ENCODE measurements around the gene LEPR.
A peak's percentile ranks its signal among the peaks of the same experiment; 100 is the strongest.

Gene LEPR

DNA sequence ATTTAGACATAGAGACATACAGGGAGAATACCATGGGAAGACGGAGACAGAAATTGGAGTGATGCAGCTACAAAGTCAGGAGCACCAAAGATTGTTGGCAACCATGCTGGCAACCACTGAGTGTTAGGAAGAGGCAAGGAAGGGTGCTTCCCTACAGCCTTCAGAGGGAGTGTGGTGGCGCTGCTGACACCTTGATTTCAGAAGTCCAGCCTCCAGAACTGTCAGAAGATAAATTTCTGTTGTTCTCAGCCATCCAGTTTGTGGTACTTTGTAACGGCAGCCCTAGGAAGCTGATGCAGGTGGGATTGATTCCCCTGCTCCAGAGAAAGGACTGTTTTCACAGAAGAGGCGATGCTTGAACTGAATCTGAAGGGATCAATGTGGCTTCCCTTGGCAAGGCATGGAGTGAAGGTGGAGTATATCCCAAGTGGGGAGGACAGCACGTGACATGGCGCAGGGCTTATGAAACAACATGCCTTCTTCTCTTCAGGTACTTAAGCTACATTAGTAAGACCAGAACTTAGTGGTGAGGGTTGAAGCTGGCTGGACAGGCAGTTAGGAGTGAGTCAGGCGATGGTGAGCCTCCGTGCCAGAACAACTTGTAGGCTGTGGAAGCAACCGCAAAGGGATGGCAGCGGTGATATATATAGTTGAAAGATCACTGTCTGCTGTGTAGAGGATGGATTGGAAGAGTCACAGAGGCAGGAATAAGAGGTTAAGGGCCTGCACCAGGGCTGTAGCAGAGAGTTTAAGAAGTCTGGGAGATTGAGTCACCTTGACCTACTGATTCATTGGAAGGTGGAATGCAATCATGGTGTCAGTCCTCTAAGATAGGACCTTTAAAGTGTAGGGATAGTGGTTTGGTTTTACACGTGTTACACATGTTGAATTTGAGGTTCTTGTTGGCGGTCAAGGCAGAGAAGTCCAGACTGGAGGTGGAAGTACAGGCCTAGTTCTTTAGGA is 2.1 kb downstream of the LEPR start:
- no peaks in the 10 kb centered on the region for H3K9me3 ChIP-seq (ENCODE audit: control insufficient read depth in 1 of 2, low read length in 2 of 2)
- H3K36me3 ChIP-seq (ENCODE audit: control insufficient read depth in 1 of 2, insufficient read depth in 2 of 2, low read length in 2 of 2): peaks cover 13 to 23% of the 10 kb centered on the region in 2 donors
- no peak overlapping the region for H3K9ac ChIP-seq (ENCODE audit: low read depth in 1 of 2, low read length in 2 of 2)
- no peaks in the 10 kb centered on the region for H3K27me3 ChIP-seq (ENCODE audit: control insufficient read depth in 1 of 2, insufficient read depth in 2 of 2, low read length in 2 of 2)
- H3K27ac ChIP-seq (ENCODE audit: low read depth, low read length): no peak overlapping the region
- H3K4me3 ChIP-seq (ENCODE audit: low read depth in 1 of 2, low read length in 2 of 2): peak overlapping the region in 1 of 2 donors; percentile 97
- peaks cover 17 to 25% of the 10 kb centered on the region in 2 donors for H3K4me1 ChIP-seq (ENCODE audit: control insufficient read depth in 1 of 2, insufficient read depth in 2 of 2, low read length in 2 of 2)

GRCh38 chr1:65423884-65424572 is 3.6 kb downstream of the LEPR start:
- Histone ChIP-seq H3K9ac (ENCODE audit: low read depth in 1 of 2, low read length in 2 of 2) (no peak overlapping the region), H3K9me3 (ENCODE audit: control insufficient read depth in 1 of 2, low read length in 2 of 2) (no peaks in the 10 kb centered on the region), H3K36me3 (ENCODE audit: control insufficient read depth in 1 of 2, insufficient read depth in 2 of 2, low read length in 2 of 2) (peaks cover 13 to 27% of the 10 kb centered on the region in 2 donors), H3K4me3 (ENCODE audit: low read depth in 1 of 2, low read length in 2 of 2) (no peak overlapping the region), H3K4me1 (ENCODE audit: control insufficient read depth in 1 of 2, insufficient read depth in 2 of 2, low read length in 2 of 2) (peaks cover 17 to 23% of the 10 kb centered on the region in 2 donors), H3K27ac (ENCODE audit: low read depth, low read length) (no peak overlapping the region), H3K27me3 (ENCODE audit: control insufficient read depth in 1 of 2, insufficient read depth in 2 of 2, low read length in 2 of 2) (no peaks in the 10 kb centered on the region)

DNA sequence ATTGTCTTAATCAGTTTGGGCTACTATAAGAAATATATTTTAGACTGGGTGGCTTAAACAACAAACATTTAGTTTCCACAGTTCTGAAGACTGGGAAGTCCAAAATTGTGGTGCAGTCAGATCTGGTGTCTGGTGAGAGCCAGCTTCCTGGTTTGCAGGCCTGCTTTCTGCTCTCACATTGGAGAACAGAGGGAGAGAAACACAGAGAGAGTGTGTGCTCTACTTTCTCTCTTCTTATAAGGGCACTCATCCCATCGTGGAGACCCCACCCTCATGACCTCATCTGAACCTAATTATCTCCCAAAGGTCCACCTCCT is 4.1 kb downstream of the LEPR start:
- Histone ChIP-seq H3K27ac (ENCODE audit: low read depth, low read length) (no peak overlapping the region), H3K9ac (ENCODE audit: low read depth in 1 of 2, low read length in 2 of 2) (no peak overlapping the region), H3K27me3 (ENCODE audit: control insufficient read depth in 1 of 2, insufficient read depth in 2 of 2, low read length in 2 of 2) (no peaks in the 10 kb centered on the region), H3K36me3 (ENCODE audit: control insufficient read depth in 1 of 2, insufficient read depth in 2 of 2, low read length in 2 of 2) (peaks cover 13 to 31% of the 10 kb centered on the region in 2 donors), H3K4me3 (ENCODE audit: low read depth in 1 of 2, low read length in 2 of 2) (no peak overlapping the region), H3K4me1 (ENCODE audit: control insufficient read depth in 1 of 2, insufficient read depth in 2 of 2, low read length in 2 of 2) (peaks cover 16 to 20% of the 10 kb centered on the region in 2 donors), H3K9me3 (ENCODE audit: control insufficient read depth in 1 of 2, low read length in 2 of 2) (no peaks in the 10 kb centered on the region)

DNA sequence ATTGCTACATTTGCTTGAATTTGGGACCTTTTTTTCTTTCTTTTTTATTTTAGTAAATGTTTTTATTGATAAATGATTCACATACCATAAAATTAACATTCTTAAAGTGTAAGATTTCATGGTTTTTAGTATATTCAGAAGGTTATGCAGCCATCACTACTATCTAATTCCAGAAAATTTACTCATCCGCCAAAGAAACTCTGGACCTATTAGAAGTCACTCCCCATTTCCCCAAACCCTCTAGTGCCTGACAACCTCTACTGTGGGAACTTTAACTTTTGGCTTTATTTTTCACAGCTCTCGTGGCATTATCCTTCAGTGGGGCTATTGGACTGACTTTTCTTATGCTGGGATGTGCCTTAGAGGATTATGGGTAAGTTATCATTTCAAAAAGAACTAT is 4.5 kb downstream of the LEPR start:
- Histone ChIP-seq H3K9me3 (ENCODE audit: control insufficient read depth in 1 of 2, low read length in 2 of 2) (no peaks in the 10 kb centered on the region), H3K4me1 (ENCODE audit: control insufficient read depth in 1 of 2, insufficient read depth in 2 of 2, low read length in 2 of 2) (peaks cover 13 to 20% of the 10 kb centered on the region in 2 donors), H3K4me3 (ENCODE audit: low read depth in 1 of 2, low read length in 2 of 2) (no peak overlapping the region), H3K9ac (ENCODE audit: low read depth in 1 of 2, low read length in 2 of 2) (no peak overlapping the region), H3K27me3 (ENCODE audit: control insufficient read depth in 1 of 2, insufficient read depth in 2 of 2, low read length in 2 of 2) (no peaks in the 10 kb centered on the region), H3K36me3 (ENCODE audit: control insufficient read depth in 1 of 2, insufficient read depth in 2 of 2, low read length in 2 of 2) (peaks cover 13 to 35% of the 10 kb centered on the region in 2 donors), H3K27ac (ENCODE audit: low read depth, low read length) (no peak overlapping the region)

DNA sequence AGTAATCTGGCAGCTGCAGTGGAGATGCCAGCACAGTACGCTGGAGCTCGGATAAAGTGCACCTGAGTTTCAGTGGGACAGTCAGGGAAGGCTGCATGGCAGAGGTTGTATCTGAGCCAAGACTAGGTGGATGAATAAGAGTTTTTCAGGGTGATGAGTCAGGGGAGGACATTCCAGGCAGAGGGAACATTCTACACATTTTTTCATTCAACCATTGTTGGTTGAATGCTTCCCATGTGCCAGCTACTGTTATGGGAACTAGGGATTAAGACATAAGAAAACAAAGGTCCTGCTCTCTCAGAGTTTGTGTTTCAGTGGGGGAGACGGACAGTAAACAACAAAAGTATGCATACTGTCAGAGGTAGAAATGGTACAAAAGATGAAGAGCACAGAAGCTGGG is 5.2 kb downstream of the LEPR start:
- peaks cover 15 to 42% of the 10 kb centered on the region in 2 donors for H3K36me3 ChIP-seq (ENCODE audit: control insufficient read depth in 1 of 2, insufficient read depth in 2 of 2, low read length in 2 of 2)
- H3K27ac ChIP-seq (ENCODE audit: low read depth, low read length): no peak overlapping the region
- no peak overlapping the region for H3K9ac ChIP-seq (ENCODE audit: low read depth in 1 of 2, low read length in 2 of 2)
- H3K27me3 ChIP-seq (ENCODE audit: control insufficient read depth in 1 of 2, insufficient read depth in 2 of 2, low read length in 2 of 2): no peaks in the 10 kb centered on the region
- H3K4me3 ChIP-seq (ENCODE audit: low read depth in 1 of 2, low read length in 2 of 2): no peak overlapping the region
- H3K9me3 ChIP-seq (ENCODE audit: control insufficient read depth in 1 of 2, low read length in 2 of 2): no peaks in the 10 kb centered on the region
- H3K4me1 ChIP-seq (ENCODE audit: control insufficient read depth in 1 of 2, insufficient read depth in 2 of 2, low read length in 2 of 2): peaks cover 13 to 20% of the 10 kb centered on the region in 2 donors

GRCh38 chr1:65429078-65429477 is 8.6 kb downstream of the LEPR start:
- Histone ChIP-seq H3K36me3 (ENCODE audit: control insufficient read depth in 1 of 2, insufficient read depth in 2 of 2, low read length in 2 of 2) (peaks cover 17 to 54% of the 10 kb centered on the region in 2 donors), H3K9ac (ENCODE audit: low read depth in 1 of 2, low read length in 2 of 2) (no peak overlapping the region), H3K4me3 (ENCODE audit: low read depth in 1 of 2, low read length in 2 of 2) (no peak overlapping the region), H3K27ac (ENCODE audit: low read depth, low read length) (no peak overlapping the region), H3K4me1 (ENCODE audit: control insufficient read depth in 1 of 2, insufficient read depth in 2 of 2, low read length in 2 of 2) (no peaks in the 10 kb centered on the region), H3K27me3 (ENCODE audit: control insufficient read depth in 1 of 2, insufficient read depth in 2 of 2, low read length in 2 of 2) (no peaks in the 10 kb centered on the region), H3K9me3 (ENCODE audit: control insufficient read depth in 1 of 2, low read length in 2 of 2) (no peaks in the 10 kb centered on the region)

DNA sequence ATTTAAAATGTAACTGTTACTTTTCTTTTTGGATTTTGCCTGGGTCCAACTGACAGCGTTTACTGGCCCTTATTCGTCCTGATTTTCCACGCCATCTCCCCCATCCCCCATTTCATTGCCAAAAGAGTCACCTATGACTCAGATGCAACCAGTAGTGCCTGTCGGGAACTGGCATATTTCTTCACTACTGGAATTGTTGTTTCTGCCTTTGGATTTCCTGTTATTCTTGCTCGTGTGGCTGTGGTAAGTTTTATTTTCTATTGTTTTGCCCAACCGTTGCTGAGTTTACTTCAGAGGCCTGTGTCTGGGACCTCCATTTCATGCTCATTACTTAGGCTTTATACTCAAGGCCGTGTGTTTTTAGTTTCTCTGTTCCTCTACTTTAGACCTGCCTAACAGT is 9.3 kb downstream of the LEPR start:
- Histone ChIP-seq H3K9me3 (ENCODE audit: control insufficient read depth in 1 of 2, low read length in 2 of 2) (no peaks in the 10 kb centered on the region), H3K4me1 (ENCODE audit: control insufficient read depth in 1 of 2, insufficient read depth in 2 of 2, low read length in 2 of 2) (no peaks in the 10 kb centered on the region), H3K27me3 (ENCODE audit: control insufficient read depth in 1 of 2, insufficient read depth in 2 of 2, low read length in 2 of 2) (no peaks in the 10 kb centered on the region), H3K36me3 (ENCODE audit: control insufficient read depth in 1 of 2, insufficient read depth in 2 of 2, low read length in 2 of 2) (peaks cover 17 to 59% of the 10 kb centered on the region in 2 donors), H3K4me3 (ENCODE audit: low read depth in 1 of 2, low read length in 2 of 2) (no peak overlapping the region), H3K9ac (ENCODE audit: low read depth in 1 of 2, low read length in 2 of 2) (no peak overlapping the region), H3K27ac (ENCODE audit: low read depth, low read length) (no peak overlapping the region)

DNA sequence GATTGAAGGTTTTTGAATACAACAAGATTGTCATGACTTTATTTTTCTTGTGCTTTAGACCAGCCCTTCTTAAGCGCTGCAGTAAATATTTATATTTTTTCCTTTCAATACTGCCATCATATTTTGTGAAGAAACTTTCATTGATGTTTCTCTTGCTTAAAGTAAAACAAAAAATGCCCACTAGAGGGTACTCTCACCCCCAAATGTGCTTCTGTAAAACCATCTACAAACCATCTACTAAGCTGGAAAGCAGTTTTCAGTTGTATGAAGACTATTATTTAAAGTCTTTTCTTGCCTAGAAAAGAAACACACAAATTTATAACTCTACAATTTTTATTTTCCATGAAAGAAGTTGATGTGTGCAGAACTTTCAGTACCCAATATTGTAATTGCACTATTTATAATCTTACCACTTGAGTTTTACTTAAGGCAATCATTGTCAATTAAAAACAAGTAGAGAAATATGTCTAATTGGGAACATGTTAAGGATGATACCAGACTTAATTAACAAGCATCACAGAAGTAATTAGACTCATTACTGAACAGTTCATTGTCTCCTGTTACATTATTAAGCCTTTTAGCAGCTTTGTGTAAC is 10.7 kb downstream of the LEPR start:
- no peaks in the 10 kb centered on the region for H3K4me1 ChIP-seq (ENCODE audit: control insufficient read depth in 1 of 2, insufficient read depth in 2 of 2, low read length in 2 of 2)
- H3K4me3 ChIP-seq (ENCODE audit: low read depth in 1 of 2, low read length in 2 of 2): no peak overlapping the region
- no peak overlapping the region for H3K9ac ChIP-seq (ENCODE audit: low read depth in 1 of 2, low read length in 2 of 2)
- no peaks in the 10 kb centered on the region for H3K27me3 ChIP-seq (ENCODE audit: control insufficient read depth in 1 of 2, insufficient read depth in 2 of 2, low read length in 2 of 2)
- H3K36me3 ChIP-seq (ENCODE audit: control insufficient read depth in 1 of 2, insufficient read depth in 2 of 2, low read length in 2 of 2): peaks cover 9 to 48% of the 10 kb centered on the region in 2 donors
- no peaks in the 10 kb centered on the region for H3K9me3 ChIP-seq (ENCODE audit: control insufficient read depth in 1 of 2, low read length in 2 of 2)
- no peak overlapping the region for H3K27ac ChIP-seq (ENCODE audit: low read depth, low read length)

DNA sequence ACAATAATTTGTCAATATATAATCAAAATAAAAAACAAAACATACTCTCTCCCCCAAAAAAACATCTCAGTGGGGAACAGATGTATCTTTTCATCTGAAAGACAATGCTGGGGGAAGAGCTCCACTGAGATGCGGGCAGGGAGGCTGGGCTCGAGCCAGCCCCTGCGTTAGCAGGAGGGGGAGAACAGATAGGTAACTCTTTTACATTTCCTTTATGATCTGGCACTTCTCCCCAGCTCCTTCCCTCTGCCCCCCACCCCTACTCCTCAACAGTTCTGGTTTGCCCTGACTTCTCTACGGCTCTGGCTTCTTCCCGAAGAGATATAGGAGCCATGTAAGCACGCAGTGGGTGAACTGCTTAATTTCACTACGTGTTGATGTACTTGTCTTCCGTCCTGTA is 12.4 kb downstream of the LEPR start:
- no peaks in the 10 kb centered on the region for H3K27me3 ChIP-seq (ENCODE audit: control insufficient read depth in 1 of 2, insufficient read depth in 2 of 2, low read length in 2 of 2)
- H3K27ac ChIP-seq (ENCODE audit: low read depth, low read length): no peak overlapping the region
- H3K9me3 ChIP-seq (ENCODE audit: control insufficient read depth in 1 of 2, low read length in 2 of 2): no peaks in the 10 kb centered on the region
- H3K9ac ChIP-seq (ENCODE audit: low read depth in 1 of 2, low read length in 2 of 2): no peak overlapping the region
- peaks cover 5 to 37% of the 10 kb centered on the region in 2 donors for H3K36me3 ChIP-seq (ENCODE audit: control insufficient read depth in 1 of 2, insufficient read depth in 2 of 2, low read length in 2 of 2)
- H3K4me1 ChIP-seq (ENCODE audit: control insufficient read depth in 1 of 2, insufficient read depth in 2 of 2, low read length in 2 of 2): no peaks in the 10 kb centered on the region
- no peak overlapping the region for H3K4me3 ChIP-seq (ENCODE audit: low read depth in 1 of 2, low read length in 2 of 2)

DNA sequence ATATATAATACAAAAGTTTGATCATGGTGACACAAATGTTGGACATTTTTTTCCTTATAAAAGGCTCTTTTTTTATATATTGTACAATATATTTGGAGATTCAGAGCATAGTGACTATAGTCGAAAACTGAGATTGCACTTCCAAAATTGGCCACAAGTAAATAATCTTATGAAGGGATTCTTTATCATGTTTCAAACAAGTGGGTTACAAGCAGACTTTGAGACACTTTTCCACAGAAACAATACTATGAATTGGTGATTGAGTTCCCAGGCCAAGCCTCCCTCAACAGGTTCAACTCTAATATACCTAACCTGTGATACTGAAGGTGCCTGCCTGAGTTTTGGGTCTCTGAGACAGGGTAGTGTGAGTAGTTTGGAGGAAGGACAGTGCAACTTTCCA is 13.8 kb downstream of the LEPR start:
- Histone ChIP-seq H3K4me3 (ENCODE audit: low read depth in 1 of 2, low read length in 2 of 2) (no peak overlapping the region), H3K36me3 (ENCODE audit: control insufficient read depth in 1 of 2, insufficient read depth in 2 of 2, low read length in 2 of 2) (peaks cover 5 to 30% of the 10 kb centered on the region in 2 donors), H3K27me3 (ENCODE audit: control insufficient read depth in 1 of 2, insufficient read depth in 2 of 2, low read length in 2 of 2) (no peaks in the 10 kb centered on the region), H3K9me3 (ENCODE audit: control insufficient read depth in 1 of 2, low read length in 2 of 2) (no peaks in the 10 kb centered on the region), H3K27ac (ENCODE audit: low read depth, low read length) (no peak overlapping the region), H3K9ac (ENCODE audit: low read depth in 1 of 2, low read length in 2 of 2) (no peak overlapping the region), H3K4me1 (ENCODE audit: control insufficient read depth in 1 of 2, insufficient read depth in 2 of 2, low read length in 2 of 2) (no peaks in the 10 kb centered on the region)
